GM18858 (cell line): Measurements from ENCODE around the gene OSER1.
"Not testable (repeated sequence)": the region's sequence is repeated elsewhere in the genome, so short reads cannot be mapped to it uniquely, and the experiment has no call there.

Source experiments
- ATAC-seq: cut with Tn5 transposase; IDR thresholded peaks from one replicate; pipeline ENCODE4 v1.9.1; 2021; ENCODE audit not compliant: unreplicated experiment

The OSER1 gene

DNA sequence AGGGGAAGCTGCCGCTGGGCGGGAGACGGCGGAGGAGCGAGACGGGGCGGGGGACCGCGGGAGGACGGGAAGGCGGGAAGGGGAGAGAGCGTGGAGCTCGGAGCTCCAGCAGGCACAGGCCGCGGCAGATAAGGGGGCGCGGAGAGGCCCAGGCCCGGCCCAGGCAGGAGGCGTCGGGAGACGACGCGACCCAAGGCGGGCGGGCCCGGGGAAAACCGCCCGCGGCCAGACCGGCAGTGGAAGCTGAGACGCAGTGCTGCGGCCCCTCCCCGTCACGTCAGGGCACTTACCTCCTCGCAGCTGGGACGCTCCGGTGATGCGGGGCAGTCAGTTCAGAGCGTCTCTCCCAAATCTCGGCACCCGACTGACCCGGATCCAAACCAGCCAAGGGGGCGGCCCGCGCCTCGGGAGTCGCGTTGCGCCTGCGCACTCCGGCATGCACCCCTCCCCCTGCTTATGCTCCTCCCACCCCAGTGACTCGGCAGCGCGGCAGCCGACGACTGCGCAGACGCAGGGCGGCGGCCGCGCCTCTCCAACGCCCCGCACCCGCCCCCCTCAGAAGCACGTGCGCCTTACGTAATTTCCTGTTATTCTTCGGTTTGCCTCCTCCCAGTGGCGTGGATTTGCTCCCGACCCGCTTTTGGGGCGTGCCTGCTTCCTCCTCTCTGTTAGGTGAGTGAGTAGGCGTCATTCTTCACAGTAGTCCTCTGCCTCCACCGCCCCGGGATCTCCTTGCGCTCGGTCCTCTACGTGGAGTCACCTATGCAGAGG is at the start of gene OSER1:
TSS of gene OSER1 (minus strand) at position 366 of the 771 bp plus-strand sequence. CDS start 3,814 bp downstream, outside the sequence.
- peak; percentile 54 for ATAC-seq

DNA sequence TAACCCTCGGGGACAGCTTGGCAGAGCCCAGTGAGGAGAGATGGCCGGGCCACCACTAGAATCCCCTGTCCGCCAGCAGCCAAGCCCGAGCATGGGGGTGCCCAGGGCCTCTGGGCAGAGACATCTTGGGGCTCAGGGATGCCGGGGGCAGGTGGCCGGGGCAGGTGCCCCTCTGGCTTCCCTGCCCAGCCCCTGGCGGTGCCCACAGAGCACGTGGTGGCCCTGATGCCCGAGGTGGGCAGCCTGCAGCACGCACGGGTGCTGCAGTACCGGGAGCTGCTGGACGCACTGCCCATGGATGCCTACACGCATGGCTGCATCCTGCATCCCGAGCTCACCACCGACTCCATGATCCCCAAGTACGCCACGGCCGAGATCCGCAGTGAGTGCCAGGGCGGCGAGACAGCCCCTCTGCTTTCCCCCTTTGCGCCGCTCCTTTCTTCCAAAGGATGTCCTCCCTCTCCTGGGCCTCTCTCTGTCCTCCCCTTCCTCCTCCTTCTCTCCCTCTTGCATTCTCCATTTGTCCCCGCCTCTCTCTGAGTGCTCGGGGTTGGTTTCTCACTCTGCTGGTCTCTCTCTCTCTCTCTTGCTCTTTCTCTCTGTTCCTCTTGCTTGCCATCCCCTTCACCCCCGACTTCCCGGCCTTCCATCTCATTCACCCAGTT is 47.8 kb upstream of the OSER1 start:
- no peak for ATAC-seq

DNA sequence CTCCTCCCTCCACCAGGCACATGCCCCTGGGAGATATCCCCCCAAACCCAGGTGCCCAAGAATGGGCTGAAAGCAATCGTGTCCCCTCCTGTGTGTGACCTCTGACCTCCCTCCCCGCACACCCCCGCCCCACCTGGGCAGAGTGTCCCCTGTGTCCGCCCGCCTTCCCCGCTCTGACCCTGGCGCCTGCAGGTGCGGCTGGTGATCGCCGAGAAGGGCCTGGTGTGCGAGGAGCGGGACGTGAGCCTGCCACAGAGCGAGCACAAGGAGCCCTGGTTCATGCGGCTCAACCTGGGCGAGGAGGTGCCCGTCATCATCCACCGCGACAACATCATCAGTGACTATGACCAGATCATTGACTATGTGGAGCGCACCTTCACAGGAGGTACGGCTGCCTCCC is 46.4 kb upstream of the OSER1 start:
- ATAC-seq = no peak

DNA sequence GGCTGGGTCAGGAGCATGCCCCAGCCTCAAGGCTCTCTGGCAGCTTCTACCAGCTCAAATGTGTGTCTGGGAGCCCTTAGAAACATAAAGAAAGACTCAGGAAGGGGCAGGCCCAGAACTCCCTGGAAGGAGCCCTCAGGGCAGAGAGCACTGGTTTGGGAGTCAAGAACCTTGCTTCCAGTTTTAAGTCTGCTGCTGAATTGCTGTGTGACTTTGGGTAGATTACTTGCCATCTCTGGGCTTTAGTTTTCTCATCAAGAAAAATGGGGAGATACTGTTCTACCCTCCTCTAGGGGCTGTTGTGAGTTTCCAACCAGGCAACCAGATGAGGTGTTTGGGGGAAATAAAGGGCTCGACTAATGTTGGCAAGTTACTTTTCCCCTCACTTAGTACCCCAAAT is 45.4 kb upstream of the OSER1 start:
- no peak for ATAC-seq

DNA sequence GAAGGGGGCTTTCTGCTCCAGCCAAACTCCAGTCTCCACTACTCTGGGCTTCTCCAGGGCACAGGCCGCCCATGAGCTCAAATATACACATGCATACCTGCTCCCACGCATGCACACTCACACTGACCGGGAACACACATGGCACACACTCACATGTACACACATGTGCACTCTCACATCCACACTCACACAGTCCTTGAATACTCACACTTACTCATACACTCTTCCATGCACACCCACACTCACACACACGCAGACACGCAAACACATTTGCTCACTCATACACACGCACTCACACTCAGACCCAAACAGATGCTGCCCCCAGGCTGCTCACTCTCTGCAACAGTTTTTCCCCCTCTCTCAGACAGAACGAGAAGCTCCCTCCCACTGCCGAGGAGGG is 43.5 kb upstream of the OSER1 start:
- ATAC-seq = no peak

DNA sequence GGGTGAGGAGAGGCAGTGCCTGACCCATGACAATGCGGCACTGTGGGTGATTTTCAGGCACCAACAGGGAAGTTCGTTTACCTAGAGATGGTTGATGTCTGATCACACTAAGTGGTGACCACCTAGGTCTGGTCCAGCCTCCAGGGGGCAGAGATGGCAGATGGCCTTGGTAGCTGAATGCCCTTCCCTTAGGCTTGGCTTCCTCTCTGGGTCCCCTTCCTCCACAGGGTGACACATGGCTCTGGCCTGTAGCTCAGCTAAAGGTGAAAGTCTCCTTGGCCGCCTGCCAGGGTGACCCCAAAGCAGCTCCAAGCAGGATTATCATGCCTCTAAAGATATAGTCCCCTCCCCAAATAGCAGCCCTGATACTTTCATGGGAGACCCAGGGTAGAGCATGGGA is 43.0 kb upstream of the OSER1 start:
- no peak for ATAC-seq

DNA sequence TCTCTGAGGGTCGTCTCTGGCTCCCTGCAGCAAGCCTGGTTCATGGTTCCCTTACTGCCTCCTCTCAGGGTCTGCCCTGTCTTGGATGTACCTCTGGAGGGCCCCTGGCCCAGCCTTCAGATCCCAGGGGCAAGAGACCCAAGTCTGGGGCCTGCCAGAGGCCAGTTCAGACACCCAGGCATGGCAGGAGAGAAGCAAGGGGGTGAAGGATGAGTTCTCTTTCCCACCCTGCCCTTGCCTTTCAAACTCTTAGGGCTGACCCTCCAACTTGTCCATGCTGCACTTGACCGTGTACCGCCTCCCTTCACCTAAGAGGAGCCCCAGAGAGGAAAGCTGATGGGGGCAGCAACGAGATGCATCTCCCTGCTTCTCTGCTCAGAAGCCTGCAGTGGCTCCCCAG is 40.7 kb upstream of the OSER1 start:
- ATAC-seq = no peak

DNA sequence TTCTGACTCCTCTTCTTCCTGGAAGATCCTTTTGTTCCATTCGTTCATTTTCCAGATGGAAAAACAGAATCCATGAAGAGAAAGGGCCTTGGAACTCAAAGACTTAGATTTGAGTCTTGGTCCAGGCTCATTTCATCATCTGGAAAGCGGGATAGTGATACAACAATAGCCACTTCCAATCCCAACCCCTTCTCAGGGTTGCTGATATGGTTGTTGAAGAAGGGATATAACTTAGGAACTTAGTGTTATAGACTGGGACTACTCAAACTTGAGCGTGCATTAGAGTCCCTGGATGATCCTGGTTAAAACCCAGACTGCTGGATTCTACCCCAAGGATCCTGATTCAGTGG is 37.8 kb upstream of the OSER1 start:
- ATAC-seq = no peak

DNA sequence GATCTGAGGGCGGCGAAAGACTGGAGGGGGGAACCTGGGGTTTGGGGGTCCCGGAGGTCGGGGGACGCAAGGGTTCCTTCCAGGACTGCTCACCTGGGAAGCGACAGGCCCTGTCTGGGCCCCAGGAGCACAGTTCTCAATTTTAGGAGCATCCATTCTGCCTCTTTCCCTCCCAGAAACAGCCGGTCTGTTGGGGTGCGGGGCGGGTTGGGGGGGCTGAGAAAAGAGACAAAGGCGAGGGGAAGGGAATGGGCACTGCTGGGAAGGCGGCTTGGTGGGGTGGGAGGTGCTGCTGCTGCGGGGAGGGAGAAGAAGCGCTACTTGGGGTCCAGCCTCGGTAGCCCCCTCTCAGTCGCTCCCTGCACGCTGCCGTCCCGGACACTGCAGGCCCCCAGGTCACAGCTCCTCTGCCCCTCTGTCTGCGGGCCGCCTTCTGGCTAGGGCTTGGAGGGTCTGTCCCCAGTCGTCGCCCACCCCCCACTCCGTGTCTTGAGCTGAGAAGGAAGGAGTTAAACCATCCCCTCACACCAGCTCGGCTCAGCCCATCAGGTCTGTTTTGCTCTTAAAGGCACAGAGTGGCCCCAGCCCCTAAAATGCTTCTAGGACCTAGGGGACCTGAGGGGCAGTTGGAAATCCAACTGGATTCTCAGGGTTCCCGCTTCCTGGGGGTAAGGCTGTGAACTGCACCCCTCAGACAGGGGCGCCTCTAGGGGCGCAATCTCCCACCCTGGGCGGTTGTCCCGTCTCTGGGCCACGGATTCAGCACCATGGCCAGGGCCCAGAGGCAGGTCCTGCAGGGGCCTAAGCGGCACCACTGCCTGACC is 37.2 kb upstream of the OSER1 start:
- ATAC-seq = no peak

DNA sequence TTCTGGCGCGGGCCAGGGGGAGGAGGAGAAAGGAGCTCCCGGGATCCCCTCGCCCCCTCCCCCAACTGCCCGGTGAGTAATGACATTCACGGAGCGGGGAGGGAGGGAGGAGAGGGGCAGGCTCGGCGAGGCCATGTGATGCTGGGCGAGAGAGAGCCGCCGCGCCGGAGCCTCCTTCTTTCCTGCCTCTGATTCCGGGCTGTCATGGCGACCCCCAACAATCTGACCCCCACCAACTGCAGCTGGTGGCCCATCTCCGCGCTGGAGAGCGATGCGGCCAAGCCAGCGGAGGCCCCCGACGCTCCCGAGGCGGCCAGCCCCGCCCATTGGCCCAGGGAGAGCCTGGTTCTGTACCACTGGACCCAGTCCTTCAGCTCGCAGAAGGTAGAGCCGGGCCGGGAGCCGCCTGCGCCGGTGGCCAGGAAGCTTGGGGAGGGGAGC is 36.6 kb upstream of the OSER1 start, which contains the start of gene GDAP1L1:
TSS of gene GDAP1L1 (plus strand) at position 178 of the 441 bp plus-strand sequence. CDS start at position 205, 27 bp downstream.
- ATAC-seq = no peak

DNA sequence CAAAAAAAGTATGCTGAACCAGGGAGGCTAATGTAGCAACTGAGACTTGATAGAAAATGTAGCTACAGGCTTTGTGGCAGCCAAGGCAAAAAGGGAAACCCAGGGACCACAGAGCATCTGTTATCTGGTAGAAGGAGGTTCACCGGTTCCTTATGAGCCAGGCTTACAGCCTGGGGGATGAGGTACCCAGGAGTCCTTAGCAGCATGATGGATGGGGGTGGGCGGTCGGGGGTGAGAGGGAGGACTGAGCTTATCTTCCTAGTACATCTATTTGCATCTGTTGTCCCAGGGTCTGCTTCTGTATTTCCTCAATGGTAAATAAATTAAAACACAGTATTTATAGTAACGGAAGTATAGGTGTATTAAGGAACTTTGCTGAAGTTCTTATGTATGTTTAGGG is 35.4 kb upstream of the OSER1 start:
- no peak for ATAC-seq

DNA sequence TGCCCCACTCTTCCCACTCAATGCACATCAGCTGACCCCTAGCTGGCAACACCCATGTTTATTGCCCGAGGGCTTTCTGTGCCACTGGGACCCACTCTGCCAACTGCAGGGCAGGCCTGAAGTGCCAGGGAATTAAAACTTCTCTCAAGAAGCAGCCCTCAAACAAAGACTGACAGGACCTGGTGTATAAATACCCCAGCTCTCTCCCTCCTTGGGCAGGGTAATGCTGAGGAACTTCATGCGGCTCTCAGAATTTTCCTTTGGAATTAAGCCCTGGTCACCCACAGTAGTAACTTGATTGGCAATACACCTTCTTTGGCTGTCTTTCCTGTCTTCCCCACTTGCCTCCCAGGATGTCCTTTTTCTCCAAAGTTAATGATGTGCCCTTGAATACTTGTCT is 31.2 kb upstream of the OSER1 start:
- ATAC-seq = no peak

DNA sequence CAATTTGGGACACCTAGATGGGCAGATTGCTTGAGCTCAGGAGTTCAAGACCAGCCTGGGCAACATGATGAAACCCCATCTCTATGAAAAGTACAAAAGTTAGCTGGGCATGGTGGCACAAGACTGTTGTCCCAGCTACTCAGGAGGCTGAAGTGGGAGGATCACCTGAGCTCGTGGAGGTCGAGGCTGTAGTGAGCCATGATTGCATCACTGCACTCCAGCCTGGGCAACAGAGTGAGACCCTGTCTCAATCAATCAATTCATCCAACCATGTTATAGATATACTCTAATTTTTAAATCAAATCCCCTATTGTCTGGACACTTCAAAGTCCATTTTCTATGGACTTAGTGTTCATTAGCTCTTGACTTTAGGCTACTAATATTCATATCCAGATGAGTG is 26.3 kb upstream of the OSER1 start:
- not testable (repeated sequence) for ATAC-seq

DNA sequence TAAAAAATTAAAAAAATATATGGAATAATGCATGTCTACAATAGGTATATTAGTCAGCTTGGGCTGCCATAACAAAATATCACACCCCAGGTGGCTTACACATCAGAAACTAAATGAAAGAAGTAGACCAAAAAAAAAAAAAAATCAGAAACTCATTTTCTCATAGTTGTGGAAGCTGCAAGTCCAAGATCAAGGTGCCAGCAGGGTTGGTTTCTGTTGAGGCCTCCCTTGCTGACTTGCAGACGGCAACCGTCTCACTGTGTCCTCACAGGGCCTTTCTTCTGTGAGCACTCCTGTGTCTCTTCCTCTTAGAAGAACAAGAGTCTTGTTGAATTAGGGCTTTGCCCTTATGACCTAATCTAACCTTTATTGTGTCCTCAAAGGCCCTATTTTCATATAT is 25.1 kb upstream of the OSER1 start:
- ATAC-seq = no peak

DNA sequence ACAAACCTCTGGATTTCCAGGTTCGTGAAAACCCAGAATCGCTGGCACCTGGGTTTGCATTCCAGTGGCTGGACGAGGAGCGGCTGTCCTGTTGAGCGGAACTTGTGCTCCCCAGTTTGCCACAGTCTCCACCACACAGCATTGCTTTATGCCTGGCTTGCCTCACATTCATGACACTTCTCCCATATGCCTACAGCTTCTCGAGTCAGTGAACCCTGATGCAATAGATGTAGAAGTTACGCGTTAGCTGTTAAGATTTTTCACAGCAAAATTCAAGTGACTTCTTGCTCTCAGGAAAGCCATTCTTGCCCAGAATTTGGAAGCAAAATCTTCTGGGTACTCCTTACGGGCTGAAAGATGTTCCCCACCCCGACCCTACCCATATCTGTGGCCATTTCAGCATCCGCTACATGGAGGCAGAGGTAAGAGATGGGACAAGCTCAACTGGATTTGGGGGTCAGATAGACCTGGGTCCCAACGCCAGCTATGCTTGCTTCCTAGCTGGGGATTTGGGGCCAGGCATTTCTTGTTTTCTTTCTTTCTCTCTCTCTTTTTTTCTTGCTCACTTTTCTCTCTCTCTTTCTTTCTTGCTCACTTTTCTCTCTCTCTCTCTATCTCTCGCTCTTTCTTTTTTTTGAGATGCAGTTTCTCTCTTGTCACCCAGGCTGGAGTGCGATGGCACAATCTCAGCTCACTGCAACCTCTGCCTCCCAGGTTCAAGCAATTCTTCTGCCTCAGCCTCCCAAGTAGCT is 24.2 kb upstream of the OSER1 start:
- no peak for ATAC-seq

DNA sequence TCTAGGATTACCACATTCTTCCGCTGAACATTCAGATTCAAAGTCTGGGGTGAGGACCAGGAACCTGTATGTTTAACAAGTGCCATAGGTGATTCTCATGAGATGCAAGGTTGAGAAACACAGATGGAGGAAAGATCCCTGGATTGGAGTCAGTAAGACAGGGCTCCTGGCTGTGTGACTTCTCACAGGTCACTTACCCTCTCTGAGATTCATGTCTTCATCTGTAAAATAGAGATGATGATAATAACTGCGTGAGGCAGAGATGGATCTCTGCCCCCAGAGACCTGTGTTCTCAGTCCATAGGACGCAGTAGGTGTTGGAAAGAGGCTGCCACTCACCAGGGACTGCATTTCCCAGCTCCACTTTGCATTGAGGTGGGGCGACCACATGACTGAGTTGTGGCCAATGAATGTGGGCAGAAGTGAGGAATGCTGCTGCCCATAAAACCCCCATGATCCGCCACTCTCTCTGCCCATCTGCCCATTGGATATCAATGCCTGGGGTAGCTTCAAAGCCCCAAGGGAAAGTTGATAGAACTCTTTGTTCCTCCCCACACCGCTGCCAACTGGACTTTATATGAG is 23.0 kb upstream of the OSER1 start:
- ATAC-seq = no peak

DNA sequence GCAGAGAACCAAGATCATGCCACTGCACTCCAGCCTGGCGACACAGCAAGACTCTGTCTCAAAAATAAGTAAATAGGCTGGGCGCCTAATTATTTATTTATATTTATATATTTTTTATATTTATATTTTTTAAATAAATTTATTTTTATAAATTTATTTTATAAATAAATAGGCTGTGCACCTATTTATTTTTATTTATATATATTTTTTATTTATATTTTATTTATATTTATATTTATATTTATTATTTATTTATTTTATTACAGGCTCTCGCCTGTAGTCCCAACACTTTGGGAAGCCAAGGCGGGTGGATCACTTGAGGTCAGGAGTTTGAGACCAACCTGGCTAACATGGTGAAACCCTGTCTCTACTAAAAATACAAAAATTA is 21.9 kb upstream of the OSER1 start:
- not testable (repeated sequence) for ATAC-seq

DNA sequence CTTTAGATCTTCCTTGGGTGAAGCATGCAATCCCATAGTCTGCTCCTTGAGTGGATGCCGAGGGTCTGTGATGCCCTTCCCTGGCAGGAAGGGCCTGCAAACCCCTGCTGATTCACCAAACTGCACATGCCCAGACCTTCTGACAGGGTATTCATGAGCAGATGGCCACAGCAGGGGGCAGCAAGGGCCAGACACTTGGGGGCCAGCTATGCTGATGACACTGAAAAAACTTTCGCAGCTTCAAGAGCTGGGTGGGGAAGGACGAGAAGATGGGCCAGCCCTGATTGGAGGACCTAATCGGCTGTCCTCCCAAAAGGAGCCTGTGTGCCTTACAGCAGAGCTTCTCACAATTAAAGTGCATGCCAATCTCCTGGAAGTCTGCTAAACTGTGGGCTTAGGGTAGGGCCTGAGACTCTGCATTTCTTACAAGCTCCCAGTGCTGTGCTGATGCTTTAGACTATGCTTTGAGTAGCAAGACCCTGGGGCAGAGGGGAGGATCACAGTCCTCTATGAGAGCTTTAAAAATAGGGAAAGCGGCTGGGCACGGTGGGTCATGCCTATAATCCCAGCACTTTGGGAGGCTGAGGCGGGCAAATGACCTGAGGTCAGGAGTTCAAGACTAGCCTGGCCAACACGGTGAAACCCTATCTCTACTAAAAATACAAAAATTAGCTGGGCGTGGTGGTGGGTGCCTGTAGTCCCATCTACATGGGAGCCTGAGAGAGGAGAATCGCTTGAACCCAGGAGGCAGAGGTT is 21.3 kb upstream of the OSER1 start:
- ATAC-seq = no peak

DNA sequence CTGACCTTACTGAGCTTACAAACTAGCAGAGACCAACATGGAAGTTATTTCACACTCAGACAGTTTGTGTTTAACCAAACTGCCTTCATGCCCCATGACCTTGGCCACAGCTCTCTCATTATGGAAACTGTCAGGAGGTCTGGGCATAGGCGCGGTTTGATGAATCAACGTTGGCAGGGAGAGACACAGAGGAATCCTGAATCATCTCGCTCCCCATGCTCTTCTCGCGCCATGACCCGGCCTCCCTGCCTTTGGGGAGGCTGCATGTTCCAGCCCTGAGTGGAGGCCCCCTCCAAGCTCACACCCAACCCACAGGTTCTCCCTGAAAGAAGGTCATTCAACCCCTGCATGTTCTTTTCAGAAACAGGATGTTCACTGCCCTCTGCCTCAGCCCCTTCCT is 20.6 kb upstream of the OSER1 start:
- ATAC-seq = no peak
